K562 (cell line): ENCODE data around the gene TBP. TPM values are rescaled to one million over a fixed set of nuclear protein-coding genes. Genes with fewer than 3 reads are reported as not detected.
A peak's percentile ranks its signal among the peaks of the same experiment; 100 is the strongest.

Experiments
- BCL6 ChIP-seq: fragments of 250-450 bp; sonication (Bioruptor Pico); IDR thresholded peaks from 2 replicates; pipeline ENCODE4 v1.4.0; 2020
- CHD7 ChIP-seq: fragments of 200-600 bp; sonication (generic); IDR thresholded peaks from one replicate; pipeline ENCODE4 v1.6.1; 2012; ENCODE audit warnings: mild to moderate bottlenecking, low read depth, low read length, inconsistent platforms
- MCM5 ChIP-seq: fragments of 450-650 bp; IDR thresholded peaks from 2 replicates; pipeline ENCODE4 v1.6.1; 2016; ENCODE audit warnings: low read depth
- NKRF ChIP-seq: fragments of 450-650 bp; IDR thresholded peaks from 2 replicates; pipeline ENCODE4 v1.6.1; 2016; ENCODE audit warnings: borderline replicate concordance
- PHF8 ChIP-seq: fragments of 200-600 bp; sonication (generic); IDR thresholded peaks from 2 replicates; pipeline ENCODE4 v1.6.1; 2012; ENCODE audit warnings: mixed run types, mild to moderate bottlenecking, inconsistent platforms, low read length, moderate library complexity, borderline replicate concordance
- RBBP5 ChIP-seq: fragments of 200-600 bp; sonication (generic); IDR thresholded peaks from 2 replicates; pipeline ENCODE4 v1.6.1; 2012; ENCODE audit warnings: borderline replicate concordance, mild to moderate bottlenecking, low read length, control low read depth, inconsistent platforms; ENCODE audit not compliant: insufficient read depth, poor library complexity, severe bottlenecking
- SIN3B ChIP-seq: fragments of 450-650 bp; IDR thresholded peaks from 2 replicates; pipeline ENCODE4 v1.6.1; 2017; ENCODE audit warnings: low read depth, mild to moderate bottlenecking, moderate library complexity
- THAP12 ChIP-seq: fragments of 250-450 bp; sonication (Bioruptor Pico); IDR thresholded peaks from 2 replicates; pipeline ENCODE4 v1.9.0; 2021; ENCODE audit warnings: mild to moderate bottlenecking, inconsistent platforms
- ZBED1 ChIP-seq: IDR thresholded peaks from 2 replicates; pipeline ENCODE4 v1.6.1; 2014
- ZNF165 ChIP-seq: fragments of 250-450 bp; sonication (Bioruptor Pico); IDR thresholded peaks from 2 replicates; pipeline ENCODE4 v1.4.0; 2020; ENCODE audit warnings: borderline replicate concordance
- polyA plus RNA-seq, 8 experiments: library from polyadenylated mRNA; depleted of rRNA in 4 of 8; stranded (reverse) in 5 of 8; unstranded in 3 of 8; fragments of >200 nt; fragmentation: Nextera tagmentation in 2 of 8; fragmentation: Illumina TruSeq in 1 of 8; extraction: Ambion mirVana in 2 of 8; extraction: Trizol in 1 of 8; gene quantifications; 2 replicates each; pipeline versions ENCODE4 v1.2.1 to v1.2.3, GENCODE V29; 2011 to 2014; ENCODE audit warnings: inconsistent platforms in 1 of 8, missing spikeins in 1 of 8
- total RNA-seq, 7 experiments: library from RNA; depleted of rRNA in 6 of 7; stranded (reverse); fragments of >200 nt in 6 of 7; fragmentation: Illumina TruSeq in 2 of 7; extraction: Trizol in 2 of 7; gene quantifications; 2 replicates each; pipeline versions ENCODE4 v1.2.1 to v1.2.3, GENCODE V29; 2011 to 2021; ENCODE audit warnings: low replicate concordance in 1 of 7

Gene TBP
- total and polyA plus RNA-seq, 9 of the 15 experiments (the other 6 are each of a cell fraction or from before 2014, with no cell fraction given), result 28.5 to 86.1 (median 39.5) TPM

- no peak for TF ChIP-seq THAP12 (CRISPR knock-in tag)
- TF ChIP-seq ZBED1, result no peak
- TF ChIP-seq NKRF, result peak; percentile 95
- TF ChIP-seq ZNF165 (CRISPR knock-in tag), result no peak
- TF ChIP-seq MCM5, result no peak
- TF ChIP-seq SIN3B, result no peak
- no peak for TF ChIP-seq RBBP5
- no peak for TF ChIP-seq PHF8
- no peak for TF ChIP-seq CHD7
- no peak for TF ChIP-seq BCL6
These were observed 596 bp upstream of the TBP start (continued) for GRCh38 chr6:170553534-170554012.
